Parathyroid adenoma (tissue), 2 donors: ENCODE measurements around the gene LBP.

Experiments
- H2AFZ ChIP-seq: fragments of 300-600 bp; sonication (generic); one replicate; pipeline ENCODE4 v1.7.0; 2017; ENCODE audit warnings: antibody characterized with exemption, mild to moderate bottlenecking
- H3K27ac ChIP-seq: fragments of 300-600 bp; sonication (generic); one replicate; pipeline ENCODE4 v1.7.0; 2017
- H3K27me3 ChIP-seq: fragments of 300-600 bp; sonication (generic); one replicate; pipeline ENCODE4 v1.7.0; 2017; ENCODE audit warnings: low read length; ENCODE audit not compliant: control insufficient read depth, insufficient read depth
- H3K36me3 ChIP-seq: fragments of 300-600 bp; sonication (generic); one replicate; pipeline ENCODE4 v1.7.0; 2017; ENCODE audit warnings: low read length; ENCODE audit not compliant: control insufficient read depth, insufficient read depth
- H3K4me1 ChIP-seq: fragments of 300-600 bp; sonication (generic); one replicate; pipeline ENCODE4 v1.7.0; 2017; ENCODE audit warnings: control low read depth
- H3K4me2 ChIP-seq: fragments of 300-600 bp; sonication (generic); one replicate; pipeline ENCODE4 v1.7.0; 2017; ENCODE audit warnings: low read length
- H3K4me3 ChIP-seq: fragments of 300-600 bp; sonication (generic); one replicate; pipeline ENCODE4 v1.7.0; 2017; ENCODE audit warnings: low read depth, low read length
- H3K79me2 ChIP-seq: fragments of 300-600 bp; sonication (generic); one replicate; pipeline ENCODE4 v1.7.0; 2017; ENCODE audit warnings: control low read depth
- H3K9ac ChIP-seq: fragments of 300-600 bp; sonication (generic); one replicate; pipeline ENCODE4 v1.7.0; 2017; ENCODE audit warnings: mild to moderate bottlenecking
- H3K9me3 ChIP-seq: fragments of 300-600 bp; sonication (generic); one replicate; pipeline ENCODE4 v1.7.0; 2017; ENCODE audit warnings: low read length; ENCODE audit not compliant: control insufficient read depth
- TF ChIP-seq, protein P1 (sequence below): fragments of 300-600 bp; sonication (generic); IDR thresholded peaks from one replicate; pipeline ENCODE4 v1.7.0; 2017; ENCODE audit warnings: antibody characterized with exemption, mild to moderate bottlenecking
- donor health status: primary hyperparathyroidism.

LBP gene

DNA sequence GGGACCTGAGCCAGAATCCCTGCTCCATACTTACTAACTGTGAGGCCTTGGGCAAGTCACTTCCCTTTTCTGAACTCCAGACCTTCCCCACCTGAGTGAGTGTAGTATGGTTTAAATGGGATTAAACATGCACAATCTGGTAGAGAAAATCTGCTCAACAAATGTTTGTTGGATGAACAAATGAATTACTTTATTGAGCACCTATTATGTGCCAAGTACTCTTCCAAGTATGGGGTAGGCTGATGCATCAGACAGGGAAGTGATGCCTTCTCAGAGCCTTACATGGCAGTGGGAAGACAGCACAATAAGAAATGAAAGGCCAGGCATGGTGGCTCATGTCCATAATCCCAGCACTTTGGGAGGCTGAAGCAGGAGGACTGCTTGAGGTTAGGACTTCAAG, 15.0 kb upstream of the LBP start:
- Histone ChIP-seq H3K27ac (no peak overlapping the region), H3K27me3 (no peaks in the 10 kb centered on the region), H3K9me3 (no peaks in the 10 kb centered on the region), H2AFZ (no peak overlapping the region), H3K4me3 (no peak overlapping the region), H3K4me1 (no peaks in the 10 kb centered on the region), H3K9ac (no peak overlapping the region), H3K36me3 (no peaks in the 10 kb centered on the region), H3K4me2 (no peak overlapping the region), H3K79me2 (no peaks in the 10 kb centered on the region)
- TF ChIP-seq, protein P1, sequence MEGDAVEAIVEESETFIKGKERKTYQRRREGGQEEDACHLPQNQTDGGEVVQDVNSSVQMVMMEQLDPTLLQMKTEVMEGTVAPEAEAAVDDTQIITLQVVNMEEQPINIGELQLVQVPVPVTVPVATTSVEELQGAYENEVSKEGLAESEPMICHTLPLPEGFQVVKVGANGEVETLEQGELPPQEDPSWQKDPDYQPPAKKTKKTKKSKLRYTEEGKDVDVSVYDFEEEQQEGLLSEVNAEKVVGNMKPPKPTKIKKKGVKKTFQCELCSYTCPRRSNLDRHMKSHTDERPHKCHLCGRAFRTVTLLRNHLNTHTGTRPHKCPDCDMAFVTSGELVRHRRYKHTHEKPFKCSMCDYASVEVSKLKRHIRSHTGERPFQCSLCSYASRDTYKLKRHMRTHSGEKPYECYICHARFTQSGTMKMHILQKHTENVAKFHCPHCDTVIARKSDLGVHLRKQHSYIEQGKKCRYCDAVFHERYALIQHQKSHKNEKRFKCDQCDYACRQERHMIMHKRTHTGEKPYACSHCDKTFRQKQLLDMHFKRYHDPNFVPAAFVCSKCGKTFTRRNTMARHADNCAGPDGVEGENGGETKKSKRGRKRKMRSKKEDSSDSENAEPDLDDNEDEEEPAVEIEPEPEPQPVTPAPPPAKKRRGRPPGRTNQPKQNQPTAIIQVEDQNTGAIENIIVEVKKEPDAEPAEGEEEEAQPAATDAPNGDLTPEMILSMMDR, result no peak

DNA sequence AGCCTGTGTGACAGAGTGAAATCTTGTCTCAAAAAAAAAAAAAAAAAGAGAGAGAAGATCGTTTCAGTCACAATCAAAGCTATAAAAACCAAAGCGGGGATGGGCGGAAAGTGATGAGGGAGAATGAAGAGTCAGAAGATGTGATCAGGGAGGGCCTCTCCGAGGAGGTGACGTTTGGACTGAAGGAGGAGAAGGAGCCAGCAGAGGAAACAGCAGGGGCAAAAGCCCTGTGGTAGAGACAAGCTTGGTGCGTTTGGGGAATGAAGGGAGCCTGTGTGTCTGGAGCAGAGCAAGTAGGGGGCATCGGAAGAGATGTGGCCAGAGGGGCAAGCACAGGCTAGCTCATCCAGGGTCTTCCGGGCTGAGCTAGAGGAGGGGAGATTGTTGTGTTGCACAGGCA, 14.5 kb upstream of the LBP start:
- H3K27me3 ChIP-seq, result no peaks in the 10 kb centered on the region
- no peak overlapping the region for H3K4me3 ChIP-seq

DNA sequence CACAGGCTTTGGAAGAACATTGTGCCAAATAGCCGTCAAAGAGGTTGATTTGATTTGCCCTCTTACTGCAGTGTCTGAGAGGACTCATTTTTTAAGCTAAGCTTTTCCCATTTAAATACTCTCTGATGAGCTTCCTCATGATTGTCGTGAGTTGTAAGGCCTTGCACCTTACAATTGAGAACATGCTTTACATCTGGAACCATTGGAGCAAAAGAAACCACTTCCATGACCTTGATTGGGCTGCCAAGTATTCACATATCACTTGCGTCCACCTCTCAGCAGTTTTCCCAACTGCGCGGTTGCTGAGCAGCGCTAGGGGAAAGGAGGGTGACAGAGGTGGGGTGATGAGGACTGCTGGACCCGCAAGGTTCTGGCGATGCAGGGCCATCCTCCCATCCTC, 12.3 kb upstream of the LBP start:
- TF ChIP-seq, protein P1, result no peak
- Histone ChIP-seq H3K79me2 (no peaks in the 10 kb centered on the region), H3K9me3 (no peaks in the 10 kb centered on the region), H2AFZ (no peak overlapping the region), H3K4me1 (no peaks in the 10 kb centered on the region), H3K27me3 (peaks cover 4% of the 10 kb centered on the region), H3K4me2 (no peak overlapping the region), H3K36me3 (no peaks in the 10 kb centered on the region), H3K4me3 (no peak overlapping the region), H3K27ac (no peak overlapping the region), H3K9ac (no peak overlapping the region)

More for the DNA sequence above, 14.5 kb upstream of the LBP start:
- TF ChIP-seq, protein P1, result no peak
- Histone ChIP-seq H3K36me3 (no peaks in the 10 kb centered on the region), H2AFZ (no peak overlapping the region), H3K4me1 (no peaks in the 10 kb centered on the region), H3K9ac (no peak overlapping the region), H3K27ac (no peak overlapping the region), H3K4me2 (no peak overlapping the region), H3K79me2 (no peaks in the 10 kb centered on the region), H3K9me3 (no peaks in the 10 kb centered on the region)

DNA sequence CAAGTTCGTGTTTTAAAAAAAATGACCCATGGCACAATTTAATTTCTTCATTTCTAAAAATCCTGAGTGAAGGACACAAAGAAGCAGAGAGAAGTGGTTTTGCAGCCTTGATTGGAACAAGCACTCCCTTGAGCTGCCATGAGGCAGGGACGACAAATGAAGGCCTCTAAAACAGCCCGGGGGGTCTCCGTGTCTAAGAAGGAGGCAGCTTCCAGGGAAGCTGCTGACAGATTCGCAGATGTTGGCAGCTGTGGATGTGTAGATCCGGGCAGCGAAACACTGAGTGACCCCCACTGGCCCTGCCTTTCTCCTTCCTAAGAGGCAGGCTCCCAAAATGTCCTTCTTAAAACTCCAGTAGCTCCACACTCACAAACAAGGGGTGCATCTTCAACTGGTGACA, 9.6 kb upstream of the LBP start:
- Histone ChIP-seq H2AFZ (no peak overlapping the region), H3K27me3 (peaks cover 4% of the 10 kb centered on the region), H3K4me3 (no peak overlapping the region), H3K9me3 (no peaks in the 10 kb centered on the region), H3K4me2 (no peak overlapping the region), H3K9ac (no peak overlapping the region), H3K27ac (no peak overlapping the region), H3K36me3 (no peaks in the 10 kb centered on the region), H3K79me2 (no peaks in the 10 kb centered on the region), H3K4me1 (no peaks in the 10 kb centered on the region)
- TF ChIP-seq, protein P1, result no peak

DNA sequence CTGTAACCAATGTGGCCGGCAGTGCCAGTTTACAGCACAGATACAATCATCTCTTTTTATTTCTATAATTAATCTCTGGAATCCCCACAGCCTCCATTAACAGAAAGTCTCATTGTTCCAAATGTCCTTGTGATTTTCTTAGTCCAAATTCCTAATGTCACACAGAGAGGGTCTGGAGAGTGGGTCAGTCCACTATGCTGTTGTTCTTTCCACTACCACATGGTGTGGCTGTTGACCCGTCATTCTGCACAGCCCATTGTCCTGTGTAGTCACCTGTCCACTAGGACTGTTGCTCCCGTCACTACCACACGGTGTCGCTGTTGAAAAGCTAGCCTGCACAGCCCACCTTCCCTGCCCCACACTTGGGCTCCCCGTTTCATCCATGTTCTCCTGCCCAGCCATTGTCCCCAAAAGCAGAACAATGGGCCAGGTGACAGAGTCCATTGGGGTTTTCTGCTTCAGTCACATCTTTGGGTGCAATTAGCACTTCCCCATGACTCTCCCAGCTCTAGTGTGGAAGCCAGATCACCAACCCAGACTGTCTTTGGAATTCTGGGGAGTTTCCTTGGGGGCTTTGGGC, 8.6 kb upstream of the LBP start:
- Histone ChIP-seq H3K4me2 (no peak overlapping the region), H3K9ac (no peak overlapping the region), H3K9me3 (no peaks in the 10 kb centered on the region), H2AFZ (no peak overlapping the region), H3K4me3 (no peak overlapping the region), H3K4me1 (no peaks in the 10 kb centered on the region), H3K27ac (no peak overlapping the region), H3K27me3 (peaks cover 4% of the 10 kb centered on the region), H3K79me2 (no peaks in the 10 kb centered on the region), H3K36me3 (no peaks in the 10 kb centered on the region)
- TF ChIP-seq, protein P1, result no peak
